ENCODE measurements around the gene SYNE2. TPM values are rescaled to one million over a fixed set of nuclear protein-coding genes. Genes with fewer than 3 reads are reported as not detected.

Gene SYNE2
- total RNA-seq, 2 donors from 2014 or later: 104 to 390 TPM

DNA sequence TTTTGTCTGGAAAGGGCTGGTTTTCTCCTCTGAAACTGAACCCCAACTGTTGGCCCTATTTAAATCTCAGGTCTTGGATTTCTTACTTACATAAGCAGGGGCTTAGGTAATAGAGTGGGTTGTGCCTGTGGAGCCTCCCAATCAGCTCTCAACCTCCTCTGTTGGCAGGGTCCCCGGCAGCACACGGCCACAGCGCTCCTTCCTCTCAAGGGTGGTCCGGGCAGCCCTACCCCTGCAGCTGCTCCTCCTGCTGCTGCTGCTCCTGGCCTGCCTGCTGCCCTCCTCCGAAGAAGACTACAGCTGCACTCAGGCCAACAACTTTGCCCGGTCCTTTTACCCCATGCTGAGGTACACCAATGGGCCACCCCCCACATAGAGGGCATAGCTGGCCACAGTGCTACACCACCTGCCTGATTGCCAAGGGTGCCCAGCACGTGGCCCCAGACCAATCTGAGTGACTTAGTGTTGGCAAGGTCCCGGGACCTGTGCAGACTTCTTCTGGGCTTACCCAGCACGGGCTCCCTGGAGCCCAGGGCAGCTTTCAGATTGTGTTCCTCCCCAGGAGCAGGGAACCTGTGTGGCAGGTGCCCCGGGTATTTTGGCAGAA is 372.4 kb downstream of the SYNE2 start:
- Histone ChIP-seq H3K27ac (no peak overlapping the region), H3K36me3 (peaks cover 0 to 7% of the 10 kb centered on the region in 2 donors), H3K4me1 (replicated peaks) (no peaks in the 10 kb centered on the region), H3K4me3 (no peak overlapping the region), H3K27me3 (replicated peaks; ENCODE audit: insufficient read depth) (no peaks in the 10 kb centered on the region), H3K9me3 (no peaks in the 10 kb centered on the region)
- intact Hi-C loops (cut with DNase I): no loop called here
- no peak for DNase-seq (ENCODE audit: low spot score)
- TF ChIP-seq, protein P1, sequence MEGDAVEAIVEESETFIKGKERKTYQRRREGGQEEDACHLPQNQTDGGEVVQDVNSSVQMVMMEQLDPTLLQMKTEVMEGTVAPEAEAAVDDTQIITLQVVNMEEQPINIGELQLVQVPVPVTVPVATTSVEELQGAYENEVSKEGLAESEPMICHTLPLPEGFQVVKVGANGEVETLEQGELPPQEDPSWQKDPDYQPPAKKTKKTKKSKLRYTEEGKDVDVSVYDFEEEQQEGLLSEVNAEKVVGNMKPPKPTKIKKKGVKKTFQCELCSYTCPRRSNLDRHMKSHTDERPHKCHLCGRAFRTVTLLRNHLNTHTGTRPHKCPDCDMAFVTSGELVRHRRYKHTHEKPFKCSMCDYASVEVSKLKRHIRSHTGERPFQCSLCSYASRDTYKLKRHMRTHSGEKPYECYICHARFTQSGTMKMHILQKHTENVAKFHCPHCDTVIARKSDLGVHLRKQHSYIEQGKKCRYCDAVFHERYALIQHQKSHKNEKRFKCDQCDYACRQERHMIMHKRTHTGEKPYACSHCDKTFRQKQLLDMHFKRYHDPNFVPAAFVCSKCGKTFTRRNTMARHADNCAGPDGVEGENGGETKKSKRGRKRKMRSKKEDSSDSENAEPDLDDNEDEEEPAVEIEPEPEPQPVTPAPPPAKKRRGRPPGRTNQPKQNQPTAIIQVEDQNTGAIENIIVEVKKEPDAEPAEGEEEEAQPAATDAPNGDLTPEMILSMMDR (IDR thresholded peaks at IDR 0.05): no peak
- no peak for TF ChIP-seq POLR2AphosphoS5 (IDR thresholded peaks at IDR 0.05)
- TF ChIP-seq POLR2A (IDR thresholded peaks at IDR 0.05): no peak
- 72% methylated on average over 10 of the region's 10 CpGs for WGBS

DNA sequence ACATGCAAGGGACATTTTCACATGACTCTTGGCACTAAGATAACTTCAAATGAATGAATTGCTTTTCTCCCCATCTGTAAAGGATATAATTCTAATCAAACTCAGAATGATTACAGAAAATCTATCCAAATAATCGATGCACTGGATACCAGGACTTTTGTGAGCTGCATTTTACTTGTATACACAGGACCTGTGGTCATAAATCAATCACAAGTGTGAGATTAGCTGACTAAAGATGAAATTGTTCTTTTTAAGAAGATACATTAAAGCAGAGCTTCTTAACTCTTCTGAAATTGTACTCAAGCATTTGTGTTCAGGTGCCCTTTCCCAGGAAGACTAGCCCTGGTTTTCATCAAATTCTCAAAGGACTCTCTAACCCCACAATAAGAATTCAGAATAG is 375.1 kb downstream of the SYNE2 start:
- Histone ChIP-seq H3K36me3 (no peaks in the 10 kb centered on the region), H3K4me1 (replicated peaks) (no peaks in the 10 kb centered on the region), H3K9me3 (no peaks in the 10 kb centered on the region), H3K4me3 (no peak overlapping the region), H3K27ac (no peak overlapping the region), H3K27me3 (replicated peaks; ENCODE audit: insufficient read depth) (no peaks in the 10 kb centered on the region)
- 32% methylated on average over 1 of the region's 1 CpG for WGBS
- no peak for TF ChIP-seq POLR2A (IDR thresholded peaks at IDR 0.05)
- TF ChIP-seq POLR2AphosphoS5 (IDR thresholded peaks at IDR 0.05): no peak
- TF ChIP-seq, protein P1 (IDR thresholded peaks at IDR 0.05): no peak
- DNase-seq (ENCODE audit: low spot score): no peak
- intact Hi-C loops (cut with DNase I): no loop called here

DNA sequence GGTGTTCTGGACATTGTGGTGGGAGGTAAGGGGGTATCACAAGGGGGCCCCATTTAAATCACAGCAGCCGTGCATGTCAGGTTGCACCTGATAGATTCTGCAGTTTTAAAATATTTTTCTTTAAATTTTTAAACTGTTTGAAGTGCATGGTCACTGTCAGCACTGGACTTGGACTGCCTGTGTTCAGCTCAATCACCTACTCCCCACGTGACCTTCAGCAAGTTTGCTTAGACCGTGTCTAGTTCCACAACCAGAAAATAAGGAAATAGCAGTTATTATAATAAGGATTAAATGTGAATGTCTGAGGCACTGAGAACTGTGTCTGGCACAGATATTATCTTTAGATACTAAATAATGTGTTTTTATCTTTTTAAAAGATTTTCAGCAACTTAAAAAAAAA is 376.7 kb downstream of the SYNE2 start:
- H3K36me3 ChIP-seq: no peaks in the 10 kb centered on the region
- intact Hi-C loops (cut with DNase I): no loop called here

DNA sequence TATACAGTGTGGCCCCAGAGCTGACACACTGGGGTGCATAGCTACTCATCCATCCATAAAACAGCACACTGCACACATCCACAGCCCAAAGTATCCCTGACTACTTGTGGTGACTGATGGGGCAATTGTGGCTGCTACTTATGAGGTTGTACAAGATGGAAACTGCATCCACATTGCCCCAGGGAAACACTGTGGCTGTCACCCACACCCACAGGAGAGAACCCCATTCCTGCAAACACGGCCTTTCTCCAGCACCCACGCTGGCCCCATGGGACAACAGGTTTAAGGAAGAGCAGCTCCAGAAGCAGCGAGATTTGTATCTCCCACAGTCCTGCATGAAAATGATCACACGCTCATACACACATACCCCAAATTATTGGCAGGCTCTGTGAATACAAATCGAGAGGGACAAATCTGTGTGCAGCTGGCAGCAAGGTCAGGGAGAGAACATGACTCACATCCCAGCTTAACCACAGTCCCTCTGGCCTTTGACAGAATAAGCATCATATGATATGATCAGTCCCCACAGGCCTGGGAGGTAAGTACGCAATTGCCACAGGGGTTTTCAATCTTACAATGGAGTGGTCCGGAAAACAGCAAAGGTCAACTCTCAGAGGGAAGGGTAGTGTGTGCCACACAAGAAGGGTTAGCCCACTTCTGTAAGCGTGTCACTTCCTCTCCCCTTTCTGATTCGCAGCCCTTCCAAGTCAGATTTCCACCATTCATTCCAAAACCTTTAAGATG is 379.5 kb downstream of the SYNE2 start:
- Histone ChIP-seq H3K4me1 (replicated peaks) (no peaks in the 10 kb centered on the region), H3K9me3 (no peaks in the 10 kb centered on the region), H3K27ac (no peak overlapping the region), H3K4me3 (no peak overlapping the region), H3K36me3 (no peaks in the 10 kb centered on the region), H3K27me3 (replicated peaks; ENCODE audit: insufficient read depth) (no peaks in the 10 kb centered on the region)
- DNase-seq (ENCODE audit: low spot score): no peak
- TF ChIP-seq POLR2AphosphoS5 (IDR thresholded peaks at IDR 0.05): no peak
- no peak for TF ChIP-seq POLR2A (IDR thresholded peaks at IDR 0.05)
- TF ChIP-seq, protein P1 (IDR thresholded peaks at IDR 0.05): no peak
- WGBS: 77% methylated on average over 9 of the region's 9 CpGs
- intact Hi-C loops (cut with DNase I): no loop called here

More for the DNA sequence above, 376.7 kb downstream of the SYNE2 start:
- WGBS: 84% methylated on average over 3 of the region's 3 CpGs
- H3K27me3 ChIP-seq (replicated peaks; ENCODE audit: insufficient read depth): no peaks in the 10 kb centered on the region
- no peaks in the 10 kb centered on the region for H3K9me3 ChIP-seq
- no peaks in the 10 kb centered on the region for H3K4me1 ChIP-seq (replicated peaks)
- TF ChIP-seq, protein P1 (IDR thresholded peaks at IDR 0.05): no peak
- TF ChIP-seq POLR2AphosphoS5 (IDR thresholded peaks at IDR 0.05) (no peak), POLR2A (IDR thresholded peaks at IDR 0.05) (no peak)
- no peak for DNase-seq (ENCODE audit: low spot score)
- H3K27ac ChIP-seq: no peak overlapping the region
- no peak overlapping the region for H3K4me3 ChIP-seq

DNA sequence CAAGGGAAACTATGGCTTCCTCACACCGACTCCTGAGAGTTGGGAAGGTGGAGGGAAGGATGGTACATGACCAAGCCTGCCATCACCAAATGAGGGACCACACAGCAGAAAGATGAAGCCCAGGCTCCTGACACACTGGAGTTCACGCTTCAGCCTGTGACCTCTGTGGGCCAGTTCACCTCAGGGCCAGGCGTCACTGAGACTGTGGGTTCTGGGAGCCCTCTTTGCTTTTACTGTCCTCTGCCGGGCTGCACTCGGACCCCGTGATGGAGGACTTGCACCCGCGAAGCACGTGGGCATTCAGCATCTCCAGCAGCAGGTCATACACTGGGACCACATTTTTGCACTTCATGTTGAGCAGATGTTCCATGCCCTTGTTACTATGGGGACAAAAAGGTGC is 380.1 kb downstream of the SYNE2 start:
- intact Hi-C loops (cut with DNase I): no loop called here
- Histone ChIP-seq H3K9me3 (no peaks in the 10 kb centered on the region), H3K4me3 (no peak overlapping the region), H3K4me1 (replicated peaks) (no peaks in the 10 kb centered on the region), H3K36me3 (no peaks in the 10 kb centered on the region), H3K27me3 (replicated peaks; ENCODE audit: insufficient read depth) (no peaks in the 10 kb centered on the region), H3K27ac (no peak overlapping the region)
- TF ChIP-seq POLR2A (IDR thresholded peaks at IDR 0.05): no peak
- TF ChIP-seq POLR2AphosphoS5 (IDR thresholded peaks at IDR 0.05): no peak
- TF ChIP-seq, protein P1 (IDR thresholded peaks at IDR 0.05): no peak
- DNase-seq (ENCODE audit: low spot score): no peak
- 95% methylated on average over 9 of the region's 9 CpGs for WGBS

All from prostate gland (tissue), 2 donors.